Stimulated activated CD4-positive, alpha-beta T cell treated with anti-CD3 and anti-CD28 coated beads, Interleukin-4, amount 100 ng/mL, for 1 hour (primary cell): ENCODE measurements around the gene TNRC6C.
"Not testable (repeated sequence)": the region's sequence is repeated elsewhere in the genome, so short reads cannot be mapped to it uniquely, and the experiment has no call there.

Source experiments
- DNase-seq: peaks from one replicate; pipeline ENCODE4 v3.0.0-alpha.2; 2020

TNRC6C gene

GRCh38 chr17:77968788-77969187, 10.3 kb downstream of the TNRC6C start:
- no peak for DNase-seq

DNA sequence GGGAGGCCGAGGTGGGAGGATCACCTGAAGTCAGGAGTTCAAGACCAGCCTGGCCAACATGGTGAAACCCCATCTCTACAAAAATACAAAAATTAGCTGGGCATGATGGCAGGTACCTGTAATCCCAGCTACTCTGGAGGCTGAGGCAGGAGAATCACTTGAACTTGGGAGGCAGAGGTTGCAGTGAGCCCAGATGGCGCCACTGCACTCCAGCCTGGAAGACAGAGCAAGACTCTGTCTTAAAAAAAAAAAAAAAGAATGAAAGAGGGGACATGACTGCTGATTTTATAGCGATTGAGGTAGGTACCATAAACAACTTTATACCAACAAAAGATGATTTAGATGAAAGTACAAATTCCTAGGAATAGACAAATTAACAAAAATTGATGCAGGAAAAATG, 13.8 kb downstream of the TNRC6C start:
- not testable (repeated sequence) for DNase-seq

DNA sequence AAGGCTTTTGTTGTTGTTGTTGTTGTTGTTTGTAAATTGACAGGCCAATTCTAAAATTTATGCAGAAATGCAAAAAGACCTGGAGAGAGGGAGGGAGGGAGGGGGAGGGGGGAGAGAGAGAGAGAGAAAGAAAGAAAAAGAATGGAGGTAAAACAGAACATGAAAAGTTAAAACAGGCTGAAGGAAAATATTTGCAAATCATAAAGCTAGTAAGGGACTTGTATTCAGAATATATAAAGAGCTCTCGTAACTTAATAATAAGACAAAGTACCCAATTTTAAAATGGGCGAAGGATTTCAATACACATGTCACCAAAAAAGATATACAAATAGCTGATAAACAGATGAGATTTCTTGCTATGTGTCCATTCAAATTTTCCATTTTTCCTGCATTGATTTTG, 15.4 kb downstream of the TNRC6C start:
- no peak for DNase-seq

DNA sequence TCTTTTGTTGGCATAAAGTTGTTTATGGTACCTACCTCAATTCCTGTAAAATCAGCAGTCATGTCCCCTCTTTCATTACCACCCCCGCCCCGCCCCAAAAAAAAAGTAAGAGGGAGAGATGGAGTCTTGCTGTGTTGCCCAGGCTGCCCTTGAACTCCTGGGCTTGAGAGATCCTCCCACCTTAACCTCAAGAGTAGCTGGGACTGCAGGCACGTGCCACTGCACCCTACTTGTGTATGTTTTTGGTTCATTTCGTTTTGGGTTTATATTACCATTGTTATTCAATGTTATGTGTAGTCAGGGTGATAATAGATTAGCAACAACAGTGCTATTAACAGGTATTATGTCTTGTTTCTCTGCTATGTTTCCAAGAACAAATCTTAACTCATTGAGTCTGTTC, 15.9 kb downstream of the TNRC6C start:
- no peak for DNase-seq

DNA sequence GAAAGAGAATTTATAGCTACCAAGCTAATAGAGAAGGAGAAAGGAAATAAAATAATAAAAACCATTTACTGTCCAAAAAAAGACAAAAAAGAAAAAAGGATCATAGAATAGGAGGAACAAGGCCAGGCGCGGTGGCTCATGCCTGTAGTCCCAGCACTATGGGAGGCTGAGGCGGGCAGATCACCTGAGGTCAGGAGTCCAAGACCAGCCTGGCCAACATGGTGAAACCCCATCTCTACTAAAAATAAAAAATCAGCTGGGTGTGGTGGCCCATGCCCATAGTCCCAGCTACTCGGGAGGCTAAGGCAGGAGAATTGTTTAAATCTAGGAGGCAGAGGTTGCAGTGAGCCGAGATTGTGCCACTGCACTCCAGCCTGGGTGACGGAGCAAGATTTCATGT, 23.9 kb downstream of the TNRC6C start:
- not testable (repeated sequence) for DNase-seq

DNA sequence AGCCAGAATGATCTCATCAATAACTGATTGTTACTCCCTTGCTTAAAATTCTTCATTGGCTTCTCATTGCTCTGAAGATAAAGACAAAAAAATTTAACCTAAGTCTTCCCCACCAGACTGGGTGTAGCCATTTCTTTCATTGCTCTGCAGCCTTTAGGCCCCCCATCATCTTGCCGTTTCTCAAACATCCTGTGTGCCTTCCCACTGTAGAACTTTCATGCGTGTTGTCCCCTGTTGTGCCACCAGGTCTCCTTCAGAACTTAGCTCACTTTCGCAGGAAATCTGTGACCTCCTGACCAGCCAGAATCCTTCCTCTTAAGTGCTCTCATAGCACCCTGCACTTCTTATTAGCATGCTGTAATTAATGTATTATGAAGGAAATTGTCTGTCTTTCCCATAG, 31.8 kb downstream of the TNRC6C start:
- no peak for DNase-seq

GRCh38 chr17:77993735-77994134, 35.2 kb downstream of the TNRC6C start:
- DNase-seq, result not testable (repeated sequence)

DNA sequence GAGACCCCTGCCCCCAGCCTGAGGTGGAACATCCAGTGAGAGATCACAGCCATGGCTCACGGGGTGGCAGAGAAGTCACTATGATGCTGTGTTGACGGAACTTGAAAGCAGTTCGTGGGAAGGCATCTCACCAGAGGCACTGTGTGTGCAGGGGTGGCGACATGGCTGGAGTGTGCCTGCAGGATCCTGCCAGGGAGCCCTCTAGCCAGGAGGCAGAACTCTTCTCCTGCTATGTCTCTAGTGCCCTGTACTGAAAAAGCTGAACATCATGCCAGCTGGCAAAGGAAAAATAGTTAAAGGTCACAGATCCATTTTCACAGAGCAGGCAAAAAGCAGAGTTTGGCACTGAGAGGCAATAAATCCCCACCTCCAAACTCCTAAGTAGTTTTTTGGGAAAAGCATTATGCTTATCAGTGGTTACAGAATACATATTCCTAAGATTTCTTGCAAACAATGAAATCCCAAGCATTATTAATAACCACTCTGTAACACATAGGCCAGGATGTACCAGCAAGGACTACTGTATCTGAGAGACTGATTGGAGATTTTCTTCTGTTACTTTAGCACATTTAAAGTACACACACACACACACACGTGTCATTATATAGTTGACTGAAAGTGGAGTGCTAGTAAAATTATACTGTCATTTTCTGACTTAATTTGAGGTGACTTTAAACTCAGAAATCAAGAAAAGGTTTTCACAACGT, 36.8 kb downstream of the TNRC6C start:
- DNase-seq, result peak; percentile 20

- DNase-seq, result no peak
Observed at GRCh38 chr17:77996256-77996655, 37.8 kb downstream of the TNRC6C start.

GRCh38 chr17:77999413-78000173, 41.1 kb downstream of the TNRC6C start:
- no peak for DNase-seq

DNA sequence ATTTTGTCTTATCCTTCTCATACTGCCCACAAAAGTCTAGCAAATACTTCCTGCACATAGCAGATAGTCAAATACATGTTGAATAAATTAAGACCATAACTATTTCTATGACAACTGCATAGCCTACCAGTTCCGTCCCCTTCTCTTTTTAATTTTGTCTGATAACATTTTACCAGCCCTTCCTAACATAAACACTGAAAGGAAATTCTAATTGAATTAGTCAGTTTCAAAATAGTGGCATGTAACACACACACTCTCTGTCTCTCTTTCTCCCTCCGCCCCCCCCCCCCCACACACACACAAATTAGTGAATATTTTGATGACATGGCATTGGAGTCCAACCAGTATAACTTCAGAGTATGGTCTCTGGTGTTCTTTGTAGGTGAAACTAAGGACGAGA, 41.8 kb downstream of the TNRC6C start:
- no peak for DNase-seq

DNA sequence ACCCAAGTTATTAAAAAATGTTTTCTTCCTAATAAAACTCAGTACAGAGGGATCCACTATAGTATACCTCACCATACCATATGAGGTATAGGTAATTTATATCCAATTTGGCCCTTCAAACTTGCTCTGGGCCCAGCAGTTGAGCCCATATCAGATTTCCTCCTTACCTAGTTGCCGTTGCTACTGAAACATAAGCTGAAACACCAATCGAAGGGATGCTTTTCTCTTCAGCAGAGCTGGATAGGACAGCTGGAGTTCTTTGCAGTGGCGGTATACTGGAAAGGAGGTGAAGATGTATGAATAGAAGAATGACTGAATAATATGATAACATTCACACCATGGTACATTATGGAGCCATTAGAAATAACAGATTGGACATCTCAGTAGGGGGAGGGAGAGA, 42.7 kb downstream of the TNRC6C start:
- no peak for DNase-seq

GRCh38 chr17:78001612-78002011, 43.1 kb downstream of the TNRC6C start:
- no peak for DNase-seq

- no peak for DNase-seq
Observed at GRCh38 chr17:78002166-78002565, 43.7 kb downstream of the TNRC6C start.

DNA sequence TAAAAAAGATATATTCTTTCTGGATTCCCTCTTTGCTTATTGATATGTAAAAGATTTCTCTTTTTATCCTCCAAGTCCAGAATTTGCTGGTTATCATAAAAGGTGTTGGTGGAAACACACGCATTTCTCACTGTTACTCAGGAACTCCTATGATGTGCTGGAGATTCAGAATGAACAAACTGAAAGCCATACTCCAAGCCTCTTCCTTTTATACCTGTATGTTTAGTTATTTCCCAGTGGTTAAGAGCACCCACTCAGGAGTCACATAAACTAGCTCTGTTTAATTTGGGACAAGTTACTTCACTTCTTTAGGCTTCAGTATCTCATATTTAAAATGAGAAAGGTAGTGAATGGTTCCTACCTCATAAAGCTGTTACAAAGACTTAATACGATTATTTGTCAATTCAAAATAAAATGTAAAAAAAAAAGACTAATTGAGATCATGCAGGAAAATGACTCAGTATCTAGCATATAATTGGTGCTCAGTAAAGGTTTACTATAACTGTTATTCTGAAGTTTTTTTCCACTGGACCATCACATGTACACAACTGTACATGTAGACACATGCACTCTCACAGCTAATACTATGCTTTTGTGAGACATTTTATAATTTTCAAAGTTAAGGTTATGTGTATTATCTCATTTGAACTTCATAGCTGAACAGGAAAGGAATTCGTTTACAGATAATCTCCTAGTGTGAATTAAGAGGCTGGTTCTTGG, 47.1 kb downstream of the TNRC6C start:
- DNase-seq, result no peak

DNA sequence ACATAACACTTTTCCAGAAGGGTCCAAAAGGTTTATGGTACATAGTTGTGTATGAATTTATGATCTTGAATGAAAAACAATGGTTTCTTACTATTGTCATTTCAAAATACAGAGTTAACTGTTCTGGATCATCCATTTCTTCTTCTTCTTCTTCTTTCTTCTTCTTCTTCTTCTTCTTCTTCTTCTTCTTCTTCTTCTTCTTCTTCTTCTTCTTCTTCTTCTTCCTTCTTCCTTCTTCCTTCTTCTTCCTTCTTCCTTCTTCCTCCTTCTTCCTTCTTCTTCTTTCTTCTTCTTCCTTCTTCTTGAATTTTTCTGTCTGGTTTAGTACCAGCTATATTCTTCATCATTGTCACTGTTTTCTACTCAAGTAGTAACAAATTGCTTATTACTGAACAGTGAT, 47.8 kb downstream of the TNRC6C start:
- DNase-seq, result no peak

GRCh38 chr17:78007647-78008046, 49.1 kb downstream of the TNRC6C start:
- DNase-seq, result no peak

GRCh38 chr17:78010759-78011158, 52.3 kb downstream of the TNRC6C start:
- DNase-seq, result peak; percentile 10

- no peak for DNase-seq
Observed at GRCh38 chr17:78012428-78012827, 53.9 kb downstream of the TNRC6C start.

GRCh38 chr17:78013683-78014467, 55.4 kb downstream of the TNRC6C start:
- peak; percentile 8 for DNase-seq

- no peak for DNase-seq
Observed at GRCh38 chr17:78014646-78015045, 56.1 kb downstream of the TNRC6C start.

GRCh38 chr17:78016852-78017251, 58.3 kb downstream of the TNRC6C start:
- DNase-seq, result no peak

- no peak for DNase-seq
Observed at GRCh38 chr17:78019367-78019975, 61.0 kb downstream of the TNRC6C start.
